HCT116 (cell line): ENCODE results near the gene EML4. TPM values are rescaled to one million over a fixed set of nuclear protein-coding genes. Genes with fewer than 3 reads are reported as not detected.
"Not testable (repeated sequence)": the region's sequence is repeated elsewhere in the genome, so short reads cannot be mapped to it uniquely, and the experiment has no call there.

Source experiments
- ATAC-seq: fragments of 200-7000 bp; cut with Tn5 transposase; 2 replicates; pipeline ENCODE4 v1.9.1; 2020; ENCODE audit warnings: mild to moderate bottlenecking, moderate library complexity
- BruUV-seq: library from RNA; stranded (reverse); fragments of 400-500 nt; replicated peaks from 2 replicates; lab custom pipeline; 2021; lab: Mats Ljungman, UMichigan
- CTCF ChIA-PET: fragments of 300-600 bp; sonication (Branson Sonifier 250); formaldehyde crosslinking; loops from one replicate; lab custom pipeline; 2021; ENCODE audit warnings: antibody characterized with exemption; lab: Charles Lee
- POLR2A ChIA-PET: fragments of 300-600, 350-600 bp; sonication (Branson Sonifier 250); formaldehyde crosslinking; loops from one replicate; lab custom pipeline; 2021; ENCODE audit warnings: antibody characterized with exemption; lab: Charles Lee
- RAD21 ChIA-PET, 2 experiments: fragments of 300-600 bp; sonication (Branson Sonifier 250); formaldehyde crosslinking; loops; one replicate each; lab custom pipeline; 2023; ENCODE audit warnings: low total read pairs in 2 of 2; ENCODE audit not compliant: uncharacterized antibody in 2 of 2, unreplicated experiment in 2 of 2, low non-redundant PET in 1 of 2; lab: Charles Lee
- DNase-seq: peaks from one replicate; pipeline ENCODE4 v3.0.0-alpha.2; 2010; ENCODE audit warnings: low read depth, low spot score
- H2AFZ ChIP-seq: fragments of 200-600 bp; shearing (Covaris generic), sonication (generic); 2 replicates; pipeline ENCODE4 v1.6.1; 2017; ENCODE audit warnings: low read depth, mixed run types, mixed read lengths, antibody characterized with exemption, low read length; ENCODE audit not compliant: poor library complexity, severe bottlenecking
- H3K27ac ChIP-seq: 2 replicates; pipeline ENCODE4 v1.5.1; 2012; ENCODE audit warnings: low read depth, low read length
- H3K27me3 ChIP-seq: fragments of 200-600 bp; sonication (generic); 2 replicates; pipeline ENCODE4 v1.6.1; 2016; ENCODE audit warnings: mixed run types, low read length, mixed read lengths; ENCODE audit not compliant: insufficient read depth
- H3K36me3 ChIP-seq, 2 experiments: fragments of 200-500 bp in 1 of 2; fragments of 200-600 bp in 1 of 2; sonication (Bioruptor generic) in 1 of 2; sonication (generic) in 1 of 2; 2 replicates each; pipeline versions ENCODE4 v1.5.1 to v1.6.1; 2014 to 2016; ENCODE audit warnings: low read length in 2 of 2, inconsistent platforms in 1 of 2, mixed read lengths in 1 of 2, mixed run types in 1 of 2; ENCODE audit not compliant: insufficient read depth in 2 of 2, control insufficient read depth in 1 of 2
- H3K4me1 ChIP-seq, 2 experiments: fragments of 200-600 bp in 1 of 2; sonication (generic) in 1 of 2; 2 replicates each; pipeline versions ENCODE4 v1.5.1 to v1.6.1; 2012 to 2017; ENCODE audit warnings: low read length in 2 of 2, inconsistent platforms in 1 of 2, mild to moderate bottlenecking in 1 of 2, mixed read lengths in 1 of 2, mixed run types in 1 of 2, moderate library complexity in 1 of 2; ENCODE audit not compliant: insufficient read depth in 2 of 2, control insufficient read depth in 1 of 2
- H3K4me2 ChIP-seq: fragments of 200-600 bp; sonication (generic); 2 replicates; pipeline ENCODE4 v1.6.1; 2017; ENCODE audit warnings: mixed run types, low read length, mixed read lengths
- H3K4me3 ChIP-seq, 2 experiments: fragments of 200-600 bp in 1 of 2; sonication (generic) in 1 of 2; replicated peaks in 1 of 2; 2 replicates each; pipeline ENCODE4 v1.5.1; 2011 to 2016; ENCODE audit warnings: low read length in 2 of 2, control low read depth in 1 of 2, low read depth in 1 of 2, mild to moderate bottlenecking in 1 of 2, mixed read lengths in 1 of 2, mixed run types in 1 of 2
- H3K79me2 ChIP-seq: fragments of 200-600 bp; sonication (generic); 2 replicates; pipeline ENCODE4 v1.6.1; 2017; ENCODE audit warnings: mild to moderate bottlenecking, mixed run types, low read length, moderate library complexity, mixed read lengths; ENCODE audit not compliant: insufficient read depth
- H3K9ac ChIP-seq: fragments of 200-600 bp; sonication (generic); 2 replicates; pipeline ENCODE4 v1.6.1; 2016; ENCODE audit warnings: low read length, mixed read lengths
- H3K9me2 ChIP-seq: fragments of 200-600 bp; sonication (generic), shearing (Covaris generic); 2 replicates; pipeline ENCODE4 v1.6.1; 2017; ENCODE audit warnings: mixed run types, mild to moderate bottlenecking, moderate library complexity; ENCODE audit not compliant: insufficient read depth
- H3K9me3 ChIP-seq, 2 experiments: fragments of 200-500 bp in 1 of 2; fragments of 200-600 bp in 1 of 2; sonication (Bioruptor generic) in 1 of 2; sonication (generic) in 1 of 2; 2 replicates each; pipeline ENCODE4 v1.6.1; 2014 to 2017; ENCODE audit warnings: low read length in 2 of 2, mixed read lengths in 2 of 2, inconsistent platforms in 1 of 2, low read depth in 1 of 2, mild to moderate bottlenecking in 1 of 2, mixed run types in 1 of 2, moderate library complexity in 1 of 2; ENCODE audit not compliant: control insufficient read depth in 1 of 2, insufficient read depth in 1 of 2
- H4K20me1 ChIP-seq: fragments of 200-600 bp; sonication (generic), shearing (Covaris generic); 2 replicates; pipeline ENCODE4 v1.6.1; 2017; ENCODE audit warnings: mixed run types, mild to moderate bottlenecking, moderate library complexity; ENCODE audit not compliant: insufficient read depth
- CBX3 ChIP-seq: IDR thresholded peaks from 2 replicates; pipeline ENCODE4 v1.6.1; 2012; ENCODE audit warnings: low read depth
- CEBPB ChIP-seq: IDR thresholded peaks from 2 replicates; pipeline ENCODE4 v1.6.1; 2012; ENCODE audit warnings: low read depth
- ELF1 ChIP-seq: IDR thresholded peaks from 2 replicates; pipeline ENCODE4 v1.6.1; 2012; ENCODE audit warnings: low read depth, borderline replicate concordance
- EZH2 ChIP-seq: fragments of 200-600 bp; sonication (generic); IDR thresholded peaks from 2 replicates; pipeline ENCODE4 v1.6.1; 2017; ENCODE audit warnings: antibody characterized with exemption, mixed run types
- SIN3A ChIP-seq: IDR thresholded peaks from 2 replicates; pipeline ENCODE4 v1.6.1; 2012; ENCODE audit warnings: low read depth
- SP1 ChIP-seq: IDR thresholded peaks from 2 replicates; pipeline ENCODE4 v1.6.1; 2012; ENCODE audit warnings: low read depth
- SRF ChIP-seq: IDR thresholded peaks from 2 replicates; pipeline ENCODE4 v1.6.1; 2012; ENCODE audit warnings: low read depth
- TCF7L2 ChIP-seq: IDR thresholded peaks from 2 replicates; pipeline ENCODE4 v1.7.0; 2011; ENCODE audit warnings: borderline replicate concordance, inconsistent platforms; ENCODE audit not compliant: insufficient read depth, insufficient read length; ENCODE audit errors: extremely low read depth
- YY1 ChIP-seq: IDR thresholded peaks from 2 replicates; pipeline ENCODE4 v1.6.1; 2011; ENCODE audit warnings: low read length, low read depth, moderate library complexity, mild to moderate bottlenecking; ENCODE audit not compliant: insufficient replicate concordance; ENCODE audit errors: extremely low read depth
- ZFX ChIP-seq: fragments of 450-650 bp; IDR thresholded peaks from 2 replicates; pipeline ENCODE4 v1.6.1; 2017
- intact Hi-C: fragments of 100-400 bp; cut with micrococcal nuclease; formaldehyde crosslinking; loops from 2 replicates; pipeline ENCODE4 v1.10.0; 2022
- total RNA-seq: library from RNA; stranded (reverse); gene quantifications from one replicate; pipeline ENCODE4 v1.2.1, GENCODE V29; 2021; ENCODE audit not compliant: unreplicated experiment
- TF ChIP-seq, protein P1 (sequence below): IDR thresholded peaks from 2 replicates; pipeline ENCODE4 v1.6.1; 2012

EML4 gene
- total RNA-seq, 1 experiment from 2014 or later, result 53.5 TPM

DNA sequence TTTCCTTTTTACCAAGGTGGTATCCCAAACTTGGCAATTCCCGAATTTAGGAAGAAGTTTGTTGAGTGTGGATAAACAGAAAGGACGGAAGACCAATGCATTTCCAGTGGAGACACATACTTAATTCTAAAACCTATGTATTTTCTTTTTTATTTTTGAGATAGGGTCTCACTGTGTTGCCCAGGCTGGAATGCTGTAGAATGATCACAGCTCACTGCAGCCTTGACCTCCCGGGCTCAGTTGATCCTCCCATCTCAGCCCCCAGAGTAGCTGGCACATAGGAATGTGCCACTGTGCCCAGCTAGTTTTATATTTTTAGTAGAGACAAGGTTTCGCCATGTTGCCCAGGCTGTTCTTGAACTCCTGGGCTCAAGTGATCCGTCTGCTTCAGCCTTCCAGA lies 101.6 kb downstream of the EML4 start:
- Histone ChIP-seq H2AFZ (no peak overlapping the region), H3K4me3 (no peak overlapping the region), H4K20me1 (no peaks in the 10 kb centered on the region), H3K9me2 (no peaks in the 10 kb centered on the region), H3K9ac (no peak overlapping the region), H3K27ac (no peak overlapping the region), H3K4me2 (no peak overlapping the region), H3K27me3 (no peaks in the 10 kb centered on the region), H3K36me3 (no peaks in the 10 kb centered on the region), H3K4me1 (no peaks in the 10 kb centered on the region), H3K9me3 (no peaks in the 10 kb centered on the region)
- RAD21 ChIA-PET, result no interaction called here
- BruUV-seq, result no TSS peak
- ATAC-seq, result no peak
- POLR2A ChIA-PET, result no interaction called here
- CTCF ChIA-PET, result interaction anchor here (0.9 kb wide), 1 partner anchor 499 kb away, joined by 3 read pairs; no protein-coding TSS in a partner anchor
- no peak for DNase-seq
- TF ChIP-seq CBX3 (no peak), YY1 (no peak), ZFX (no peak), ELF1 (no peak), SP1 (no peak), TCF7L2 (no peak), SIN3A (no peak), SRF (no peak), EZH2 (no peak), CEBPB (no peak)
- TF ChIP-seq, protein P1, sequence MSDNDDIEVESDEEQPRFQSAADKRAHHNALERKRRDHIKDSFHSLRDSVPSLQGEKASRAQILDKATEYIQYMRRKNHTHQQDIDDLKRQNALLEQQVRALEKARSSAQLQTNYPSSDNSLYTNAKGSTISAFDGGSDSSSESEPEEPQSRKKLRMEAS, result no peak
- TF ChIP-seq, all 23 proteins: peak for 0
- intact Hi-C loops, result no loop called here
- no peaks in the 10 kb centered on the region for H3K79me2 ChIP-seq

DNA sequence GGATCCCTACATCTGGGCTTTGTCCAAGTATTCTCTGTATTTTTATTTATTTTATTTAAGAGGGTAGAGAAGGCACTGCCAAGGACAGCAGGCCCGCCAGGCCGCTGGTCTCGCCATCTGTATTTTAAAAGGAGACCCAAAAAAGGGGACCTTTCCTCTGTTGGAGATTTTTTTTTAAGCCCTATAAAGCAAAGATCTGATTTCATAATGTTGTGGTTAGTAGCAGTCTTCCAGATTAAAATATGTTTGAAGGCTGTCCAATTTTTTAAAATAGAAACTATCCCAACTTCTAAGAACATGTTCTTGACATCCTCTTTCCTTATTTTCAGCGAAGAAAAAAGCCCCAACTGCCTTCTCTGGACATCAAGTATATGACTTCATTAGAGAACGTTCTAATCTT lies 102.1 kb downstream of the EML4 start:
- RAD21 ChIA-PET, H4K20me1 ChIP-seq, ATAC-seq, CTCF ChIA-PET, intact Hi-C loops, H3K27ac ChIP-seq, POLR2A ChIA-PET, BruUV-seq, H3K36me3 ChIP-seq, H3K4me3 ChIP-seq, H3K9ac ChIP-seq, H3K9me2 ChIP-seq, H3K4me2 ChIP-seq, H3K79me2 ChIP-seq, H3K9me3 ChIP-seq, H3K27me3 ChIP-seq, H3K4me1 ChIP-seq, H2AFZ ChIP-seq, DNase-seq: not testable (repeated sequence)
